Measurements from ENCODE around the gene VASN.

Gene VASN

DNA sequence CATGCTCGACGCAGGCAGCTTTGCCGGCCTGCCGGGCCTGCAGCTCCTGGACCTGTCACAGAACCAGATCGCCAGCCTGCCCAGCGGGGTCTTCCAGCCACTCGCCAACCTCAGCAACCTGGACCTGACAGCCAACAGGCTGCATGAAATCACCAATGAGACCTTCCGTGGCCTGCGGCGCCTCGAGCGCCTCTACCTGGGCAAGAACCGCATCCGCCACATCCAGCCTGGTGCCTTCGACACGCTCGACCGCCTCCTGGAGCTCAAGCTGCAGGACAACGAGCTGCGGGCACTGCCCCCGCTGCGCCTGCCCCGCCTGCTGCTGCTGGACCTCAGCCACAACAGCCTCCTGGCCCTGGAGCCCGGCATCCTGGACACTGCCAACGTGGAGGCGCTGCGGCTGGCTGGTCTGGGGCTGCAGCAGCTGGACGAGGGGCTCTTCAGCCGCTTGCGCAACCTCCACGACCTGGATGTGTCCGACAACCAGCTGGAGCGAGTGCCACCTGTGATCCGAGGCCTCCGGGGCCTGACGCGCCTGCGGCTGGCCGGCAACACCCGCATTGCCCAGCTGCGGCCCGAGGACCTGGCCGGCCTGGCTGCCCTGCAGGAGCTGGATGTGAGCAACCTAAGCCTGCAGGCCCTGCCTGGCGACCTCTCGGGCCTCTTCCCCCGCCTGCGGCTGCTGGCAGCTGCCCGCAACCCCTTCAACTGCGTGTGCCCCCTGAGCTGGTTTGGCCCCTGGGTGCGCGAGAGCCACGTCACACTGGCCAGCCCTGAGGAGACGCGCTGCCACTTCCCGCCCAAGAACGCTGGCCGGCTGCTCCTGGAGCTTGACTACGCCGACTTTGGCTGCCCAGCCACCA is 9.7 kb downstream of the VASN start:
- no peak overlapping the region for H3K4me3 ChIP-seq (ENCODE audit: low read length)
- DNase-seq (ENCODE audit: low read depth): no peak
- TF ChIP-seq, protein P1, sequence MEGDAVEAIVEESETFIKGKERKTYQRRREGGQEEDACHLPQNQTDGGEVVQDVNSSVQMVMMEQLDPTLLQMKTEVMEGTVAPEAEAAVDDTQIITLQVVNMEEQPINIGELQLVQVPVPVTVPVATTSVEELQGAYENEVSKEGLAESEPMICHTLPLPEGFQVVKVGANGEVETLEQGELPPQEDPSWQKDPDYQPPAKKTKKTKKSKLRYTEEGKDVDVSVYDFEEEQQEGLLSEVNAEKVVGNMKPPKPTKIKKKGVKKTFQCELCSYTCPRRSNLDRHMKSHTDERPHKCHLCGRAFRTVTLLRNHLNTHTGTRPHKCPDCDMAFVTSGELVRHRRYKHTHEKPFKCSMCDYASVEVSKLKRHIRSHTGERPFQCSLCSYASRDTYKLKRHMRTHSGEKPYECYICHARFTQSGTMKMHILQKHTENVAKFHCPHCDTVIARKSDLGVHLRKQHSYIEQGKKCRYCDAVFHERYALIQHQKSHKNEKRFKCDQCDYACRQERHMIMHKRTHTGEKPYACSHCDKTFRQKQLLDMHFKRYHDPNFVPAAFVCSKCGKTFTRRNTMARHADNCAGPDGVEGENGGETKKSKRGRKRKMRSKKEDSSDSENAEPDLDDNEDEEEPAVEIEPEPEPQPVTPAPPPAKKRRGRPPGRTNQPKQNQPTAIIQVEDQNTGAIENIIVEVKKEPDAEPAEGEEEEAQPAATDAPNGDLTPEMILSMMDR (conservative IDR thresholded peaks at IDR 0.05; ENCODE audit: low read length): no peak

DNA sequence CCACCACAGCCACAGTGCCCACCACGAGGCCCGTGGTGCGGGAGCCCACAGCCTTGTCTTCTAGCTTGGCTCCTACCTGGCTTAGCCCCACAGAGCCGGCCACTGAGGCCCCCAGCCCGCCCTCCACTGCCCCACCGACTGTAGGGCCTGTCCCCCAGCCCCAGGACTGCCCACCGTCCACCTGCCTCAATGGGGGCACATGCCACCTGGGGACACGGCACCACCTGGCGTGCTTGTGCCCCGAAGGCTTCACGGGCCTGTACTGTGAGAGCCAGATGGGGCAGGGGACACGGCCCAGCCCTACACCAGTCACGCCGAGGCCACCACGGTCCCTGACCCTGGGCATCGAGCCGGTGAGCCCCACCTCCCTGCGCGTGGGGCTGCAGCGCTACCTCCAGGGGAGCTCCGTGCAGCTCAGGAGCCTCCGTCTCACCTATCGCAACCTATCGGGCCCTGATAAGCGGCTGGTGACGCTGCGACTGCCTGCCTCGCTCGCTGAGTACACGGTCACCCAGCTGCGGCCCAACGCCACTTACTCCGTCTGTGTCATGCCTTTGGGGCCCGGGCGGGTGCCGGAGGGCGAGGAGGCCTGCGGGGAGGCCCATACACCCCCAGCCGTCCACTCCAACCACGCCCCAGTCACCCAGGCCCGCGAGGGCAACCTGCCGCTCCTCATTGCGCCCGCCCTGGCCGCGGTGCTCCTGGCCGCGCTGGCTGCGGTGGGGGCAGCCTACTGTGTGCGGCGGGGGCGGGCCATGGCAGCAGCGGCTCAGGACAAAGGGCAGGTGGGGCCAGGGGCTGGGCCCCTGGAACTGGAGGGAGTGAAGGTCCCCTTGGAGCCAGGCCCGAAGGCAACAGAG is 10.5 kb downstream of the VASN start:
- no peak overlapping the region for H3K4me3 ChIP-seq (ENCODE audit: low read length)
- TF ChIP-seq, protein P1 (conservative IDR thresholded peaks at IDR 0.05; ENCODE audit: low read length): no peak
- DNase-seq (ENCODE audit: low read depth): no peak

GRCh38 chr16:4382795-4383357 is 11.2 kb downstream of the VASN start:
- TF ChIP-seq, protein P1 (conservative IDR thresholded peaks at IDR 0.05; ENCODE audit: low read length): no peak
- H3K4me3 ChIP-seq (ENCODE audit: low read length): no peak overlapping the region
- no peak for DNase-seq (ENCODE audit: low read depth)

GRCh38 chr16:4383591-4384444 is 12.2 kb downstream of the VASN start:
- H3K4me3 ChIP-seq (ENCODE audit: low read length): no peak overlapping the region
- DNase-seq (ENCODE audit: low read depth): no peak
- TF ChIP-seq, protein P1 (conservative IDR thresholded peaks at IDR 0.05; ENCODE audit: low read length): no peak

DNA sequence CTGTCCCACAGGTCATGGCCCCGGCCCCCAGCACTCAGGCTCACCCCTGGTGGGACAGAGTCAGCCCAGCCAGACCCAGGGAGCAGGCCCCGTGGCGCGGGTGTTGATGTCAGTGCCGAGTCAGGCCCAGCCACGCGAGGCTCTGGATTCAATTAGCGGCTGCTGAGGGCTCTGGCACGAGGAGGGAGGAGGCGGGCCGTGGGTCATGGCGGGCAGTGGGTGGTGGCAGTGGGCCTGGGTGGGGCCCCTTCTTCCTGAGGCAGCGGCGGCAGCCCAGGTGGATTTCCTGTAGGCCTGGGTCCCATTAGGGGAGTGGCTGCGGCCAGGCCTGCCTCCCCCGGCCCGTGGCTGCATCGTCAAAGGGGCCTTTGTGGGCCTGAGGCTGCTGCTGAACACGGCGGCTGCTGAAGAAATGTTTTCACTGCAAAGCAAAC is 12.9 kb downstream of the VASN start:
- peak; percentile 84 for DNase-seq (ENCODE audit: low read depth)
- no peak overlapping the region for H3K4me3 ChIP-seq (ENCODE audit: low read length)
- TF ChIP-seq, protein P1 (conservative IDR thresholded peaks at IDR 0.05; ENCODE audit: low read length): no peak

DNA sequence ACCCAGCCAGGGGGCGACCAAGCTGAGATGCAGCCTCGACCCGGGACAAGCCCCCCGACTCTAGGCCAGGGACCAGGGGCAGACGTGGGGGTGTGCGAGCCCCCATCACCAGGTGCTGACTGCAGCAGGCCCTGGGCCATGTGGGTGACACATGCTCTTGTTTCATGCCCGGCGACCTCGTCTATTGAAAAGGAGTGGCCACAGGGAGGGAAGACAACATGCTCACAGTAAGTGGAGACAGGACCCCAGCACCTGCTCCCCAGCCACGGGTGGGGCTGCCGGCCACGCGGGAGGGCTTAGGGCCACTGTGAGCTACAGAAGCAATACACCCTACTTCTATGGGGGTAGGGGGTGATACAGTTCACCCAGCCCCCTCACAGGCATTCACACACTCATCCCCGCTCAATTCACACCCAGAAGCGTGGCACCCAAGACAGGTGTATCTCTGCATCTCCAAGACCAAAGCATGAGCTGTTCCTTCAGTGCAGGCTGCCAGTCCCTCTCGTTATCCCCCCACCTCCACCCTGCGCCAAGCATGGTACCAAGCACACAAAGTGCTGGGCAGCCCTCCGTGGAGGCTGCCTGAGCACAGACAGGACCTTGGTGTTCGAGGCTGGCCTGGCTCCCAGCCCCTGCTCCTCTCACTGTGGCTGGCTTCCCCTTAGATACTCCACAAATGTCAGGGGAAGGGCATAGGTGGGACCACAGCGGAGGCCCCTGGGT is 13.6 kb downstream of the VASN start:
- no peak overlapping the region for H3K4me3 ChIP-seq (ENCODE audit: low read length)
- DNase-seq (ENCODE audit: low read depth): peak; percentile 56
- TF ChIP-seq, protein P1 (conservative IDR thresholded peaks at IDR 0.05; ENCODE audit: low read length): no peak
